Stromal cell of bone marrow (primary cell): ENCODE measurements around the gene WDR20.

ENCODE experiments used
- DNase-seq: peaks from one replicate; pipeline ENCODE4 v3.0.0-alpha.2; 2012; ENCODE audit warnings: low read depth

Gene WDR20

DNA sequence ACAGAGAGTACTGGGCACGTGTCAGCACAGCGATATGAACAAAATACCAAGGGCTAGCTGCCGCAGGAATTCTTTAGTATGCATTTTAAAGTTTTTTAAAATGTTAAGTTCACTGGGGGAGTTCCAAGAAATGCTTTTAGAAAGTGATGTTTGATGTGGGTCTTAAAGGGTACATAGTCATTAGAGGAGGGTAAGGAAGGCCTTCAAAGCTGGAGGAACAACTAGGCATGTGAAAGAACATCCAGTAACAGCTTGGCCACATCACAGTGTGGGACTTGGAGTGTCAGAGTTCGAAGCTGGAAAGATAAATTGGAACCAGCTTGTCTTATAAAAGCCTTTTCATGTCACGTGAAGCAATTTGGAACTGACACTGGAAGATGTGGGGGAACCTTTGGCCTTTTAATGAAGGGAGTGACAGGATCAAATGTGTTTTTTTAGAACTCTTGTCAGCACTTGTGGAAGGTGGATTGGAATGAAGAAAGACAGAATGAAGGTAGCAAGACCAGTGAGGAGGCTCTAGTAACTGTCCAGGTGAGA, 57.7 kb downstream of the WDR20 start:
- no peak for DNase-seq

GRCh38 chr14:102200690-102201352, 61.1 kb downstream of the WDR20 start:
- DNase-seq = no peak

DNA sequence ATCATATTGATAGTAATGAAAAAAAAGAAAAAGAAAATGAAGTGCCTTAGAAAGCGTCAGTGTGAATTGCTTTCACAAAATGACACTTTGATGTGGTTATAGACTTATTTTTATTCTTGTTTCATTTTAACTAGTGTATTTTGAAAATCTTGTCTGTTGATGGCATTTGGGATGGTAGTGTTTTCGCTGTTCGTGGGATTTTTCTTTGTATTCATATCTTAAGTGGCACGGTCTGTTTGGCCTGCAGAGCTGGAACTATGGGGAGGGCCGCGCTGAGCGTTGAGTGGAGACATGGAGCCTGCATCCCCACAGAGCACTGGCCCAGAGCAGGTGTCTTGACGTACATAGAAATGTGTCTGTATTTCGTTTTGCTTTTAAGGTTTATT, 61.6 kb downstream of the WDR20 start:
- DNase-seq = no peak

GRCh38 chr14:102201776-102202175, 62.1 kb downstream of the WDR20 start:
- DNase-seq = no peak

- no peak for DNase-seq
Observed at GRCh38 chr14:102202944-102203343, 63.2 kb downstream of the WDR20 start.

DNA sequence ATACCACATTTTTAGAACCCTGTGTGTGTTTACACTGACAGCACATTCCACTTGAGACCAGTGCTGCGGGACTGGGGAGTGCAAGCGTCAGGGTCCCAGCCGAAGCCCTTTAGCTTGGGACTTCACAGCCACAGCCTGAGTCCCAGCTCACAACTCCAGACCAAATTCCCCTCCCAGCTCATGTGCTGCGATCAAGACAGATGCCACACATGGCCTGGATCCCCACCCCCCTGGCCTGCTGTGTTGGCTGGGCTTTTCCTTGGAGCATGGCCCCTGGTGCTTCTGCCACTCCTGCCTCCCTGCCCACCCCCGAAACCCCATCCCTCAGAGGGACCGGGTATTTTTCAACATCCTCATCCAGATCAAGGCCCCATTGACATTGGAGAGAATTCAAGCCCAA, 63.7 kb downstream of the WDR20 start:
- no peak for DNase-seq

- DNase-seq = no peak
Observed at GRCh38 chr14:102205560-102205959, 65.9 kb downstream of the WDR20 start.

DNA sequence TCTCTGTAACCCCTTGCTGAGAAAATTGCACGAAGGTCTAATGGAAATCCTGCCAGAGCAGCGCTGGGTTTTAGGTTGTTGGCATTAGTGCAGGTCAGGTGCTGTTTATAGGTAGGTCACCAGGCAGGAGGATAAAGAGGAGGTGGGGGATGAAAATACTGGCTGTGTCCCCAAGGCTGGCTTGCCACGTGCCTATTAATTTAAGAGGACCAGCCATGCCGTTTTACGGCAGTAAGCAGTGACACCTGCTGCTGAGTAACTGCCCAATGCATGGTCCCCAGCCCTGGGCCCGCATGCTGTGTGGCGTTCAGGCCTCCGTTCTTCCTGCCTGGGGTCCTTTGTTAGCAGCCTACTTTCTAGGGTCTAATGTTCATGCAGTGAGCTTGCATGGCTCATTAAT, 67.2 kb downstream of the WDR20 start:
- DNase-seq = no peak

DNA sequence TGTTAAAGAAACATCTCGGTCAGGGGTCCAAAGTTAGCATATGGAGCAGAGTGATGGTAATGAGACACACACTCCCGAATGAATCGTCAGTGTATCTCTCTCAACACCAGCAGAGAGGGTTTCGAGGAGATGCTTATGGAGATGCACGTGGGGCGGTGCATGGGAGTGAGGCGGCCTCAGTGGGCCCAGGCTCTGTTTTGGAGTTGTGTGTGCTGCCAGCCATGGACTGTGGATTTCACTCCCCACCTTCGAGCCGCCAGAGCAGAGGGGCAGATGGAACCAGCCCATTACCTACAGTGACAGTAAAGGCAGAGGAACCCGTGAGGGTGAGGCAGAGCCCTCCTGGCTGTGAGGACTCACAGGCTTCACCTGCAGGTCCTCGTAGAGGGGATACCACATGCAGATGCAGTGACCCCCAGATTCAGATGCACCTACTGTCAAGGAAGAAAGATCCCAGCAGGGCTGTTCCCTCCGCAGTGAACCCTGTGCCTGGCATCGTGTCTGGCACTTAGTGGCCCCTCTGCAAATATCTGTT, 68.2 kb downstream of the WDR20 start:
- no peak for DNase-seq

DNA sequence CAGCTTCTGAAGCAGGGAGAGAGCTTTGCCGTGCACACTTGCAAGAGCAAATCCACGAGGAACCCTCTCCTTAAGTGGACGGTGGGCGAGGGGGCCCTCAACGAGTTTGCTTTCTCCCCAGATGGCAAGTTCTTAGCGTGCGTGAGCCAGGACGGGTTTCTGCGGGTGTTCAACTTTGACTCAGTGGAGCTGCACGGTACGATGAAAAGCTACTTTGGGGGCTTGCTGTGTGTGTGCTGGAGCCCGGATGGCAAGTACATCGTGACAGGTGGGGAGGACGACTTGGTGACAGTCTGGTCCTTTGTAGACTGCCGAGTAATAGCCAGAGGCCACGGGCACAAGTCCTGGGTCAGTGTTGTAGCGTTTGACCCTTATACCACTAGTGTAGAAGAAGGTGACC, 69.0 kb downstream of the WDR20 start:
- DNase-seq = no peak

DNA sequence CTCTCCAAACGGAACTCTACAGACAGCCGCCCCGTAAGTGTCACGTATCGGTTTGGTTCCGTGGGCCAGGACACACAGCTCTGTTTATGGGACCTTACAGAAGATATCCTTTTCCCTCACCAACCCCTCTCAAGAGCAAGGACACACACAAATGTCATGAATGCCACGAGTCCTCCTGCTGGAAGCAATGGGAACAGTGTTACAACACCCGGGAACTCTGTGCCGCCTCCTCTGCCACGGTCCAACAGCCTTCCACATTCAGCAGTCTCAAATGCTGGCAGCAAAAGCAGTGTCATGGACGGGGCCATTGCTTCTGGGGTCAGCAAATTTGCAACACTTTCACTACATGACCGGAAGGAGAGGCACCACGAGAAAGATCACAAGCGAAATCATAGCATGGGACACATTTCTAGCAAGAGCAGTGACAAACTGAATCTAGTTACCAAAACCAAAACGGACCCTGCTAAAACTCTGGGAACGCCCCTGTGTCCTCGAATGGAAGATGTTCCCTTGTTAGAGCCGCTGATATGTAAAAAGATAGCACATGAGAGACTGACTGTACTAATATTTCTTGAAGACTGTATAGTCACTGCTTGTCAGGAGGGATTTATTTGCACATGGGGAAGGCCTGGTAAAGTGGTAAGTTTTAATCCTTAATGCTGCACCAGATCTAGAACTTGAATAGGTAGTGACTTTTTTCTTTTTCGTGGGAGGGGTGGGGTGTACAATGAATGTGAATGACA, 69.7 kb downstream of the WDR20 start:
- DNase-seq = no peak

DNA sequence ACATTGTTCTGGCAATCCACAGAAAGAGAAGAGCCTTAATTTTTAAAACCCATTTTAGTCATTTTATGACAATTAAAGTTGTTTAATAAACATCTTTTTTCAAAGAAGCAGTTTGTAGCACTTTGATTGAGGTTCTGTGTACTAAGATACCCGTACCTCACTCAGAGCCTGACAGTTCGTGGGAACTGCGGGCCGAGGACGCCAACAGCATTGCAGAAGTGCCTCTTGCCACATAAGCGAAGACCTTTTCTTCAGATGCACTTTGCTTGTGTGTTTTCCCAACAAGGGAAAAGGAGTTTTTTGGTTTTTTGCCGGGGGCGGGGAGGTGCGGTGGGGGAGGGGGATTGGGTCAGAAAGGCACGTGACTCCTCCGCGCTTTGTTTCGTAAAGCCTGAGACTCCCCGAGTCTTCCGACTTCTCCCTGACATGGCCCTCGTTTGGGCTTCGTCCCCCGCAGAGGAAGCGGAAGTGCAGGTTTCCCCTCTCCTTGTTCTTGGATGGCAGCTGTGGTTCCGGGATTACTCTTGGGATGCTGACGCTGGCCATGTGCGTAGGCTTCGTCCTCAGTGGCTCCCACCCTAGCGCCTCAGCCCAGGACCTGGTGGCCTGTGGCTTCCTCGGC, 70.8 kb downstream of the WDR20 start:
- DNase-seq = no peak

GRCh38 chr14:102211240-102211639, 71.5 kb downstream of the WDR20 start:
- DNase-seq = no peak

DNA sequence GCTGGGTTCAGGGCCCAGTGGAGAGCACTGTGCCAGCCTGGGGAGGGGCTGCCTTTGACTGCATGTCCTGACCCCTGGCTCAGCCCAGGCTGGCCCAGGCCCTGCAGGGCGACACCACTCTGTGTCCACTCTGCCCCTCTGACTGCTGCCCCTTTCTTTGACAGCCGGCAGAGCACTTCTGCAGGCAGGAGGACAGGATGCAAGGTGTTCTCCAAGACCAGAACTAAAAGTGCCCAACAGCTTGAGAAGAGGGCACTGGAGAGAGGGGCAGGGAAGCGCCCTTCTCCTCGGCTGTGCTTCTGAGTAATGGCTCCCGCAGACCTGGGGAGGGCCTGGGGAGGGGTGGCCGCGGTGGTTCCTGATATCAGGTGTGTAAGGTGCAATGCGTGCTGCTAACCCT, 72.7 kb downstream of the WDR20 start:
- no peak for DNase-seq

DNA sequence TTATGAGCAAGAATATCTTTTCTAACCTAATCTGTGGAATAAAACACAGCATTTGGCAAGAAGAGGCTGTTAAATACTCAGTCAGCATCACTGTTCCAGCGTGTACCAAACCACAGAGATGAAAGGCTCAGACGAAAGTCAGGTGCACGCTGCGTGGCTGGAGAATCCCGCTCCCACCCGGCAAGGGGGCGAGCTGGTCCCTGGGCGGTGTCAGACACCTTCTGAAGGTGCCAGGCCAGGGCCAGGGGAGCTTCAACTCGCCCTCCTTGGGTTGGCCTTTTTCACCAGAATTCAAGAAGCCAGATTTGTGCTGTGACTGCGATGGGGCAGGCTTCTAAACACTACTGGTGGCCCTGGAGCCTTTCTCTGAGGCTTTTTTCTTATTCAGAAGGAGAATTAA, 73.1 kb downstream of the WDR20 start:
- DNase-seq = no peak

DNA sequence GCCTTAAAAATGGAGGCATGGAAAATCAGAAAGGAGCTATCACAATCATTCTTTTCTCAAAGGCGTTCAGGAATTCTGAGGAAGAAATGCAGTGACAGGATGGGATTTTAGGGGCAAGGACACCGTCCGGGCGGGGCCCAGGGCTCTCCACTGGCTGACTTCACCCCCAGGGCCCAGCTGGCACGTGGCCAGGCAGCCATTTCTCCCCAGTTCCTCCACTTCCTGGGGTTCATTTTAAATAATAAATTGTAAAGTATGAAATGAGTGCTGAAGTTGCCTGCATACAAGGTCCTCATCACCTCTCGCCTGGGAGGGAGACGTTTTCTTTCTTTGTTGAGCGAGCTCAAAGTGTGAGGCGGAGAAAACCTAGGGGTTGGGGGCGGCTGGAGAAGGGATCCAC, 73.8 kb downstream of the WDR20 start:
- DNase-seq = no peak

- no peak for DNase-seq
Observed at GRCh38 chr14:102213984-102214658, 74.4 kb downstream of the WDR20 start.

DNA sequence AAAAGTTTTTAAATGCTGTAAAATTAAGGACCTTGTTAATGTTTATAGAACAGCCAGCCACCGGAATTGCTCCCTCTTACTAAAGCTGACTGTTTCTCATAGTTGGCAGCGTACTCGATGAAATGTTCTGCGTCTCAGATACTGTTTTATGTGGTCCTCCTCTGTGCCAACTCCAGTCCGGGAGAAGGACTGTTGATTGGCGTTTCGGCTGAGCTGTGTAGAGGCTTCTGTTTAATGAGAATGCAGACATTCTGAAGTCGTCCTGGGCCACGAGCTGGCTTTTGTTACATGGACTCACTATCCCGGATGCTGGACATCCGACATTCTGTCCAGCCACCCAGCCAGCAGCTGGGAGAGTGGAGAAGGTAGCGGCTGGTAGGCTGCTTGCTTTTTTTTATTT, 75.4 kb downstream of the WDR20 start:
- DNase-seq = peak; percentile 78

DNA sequence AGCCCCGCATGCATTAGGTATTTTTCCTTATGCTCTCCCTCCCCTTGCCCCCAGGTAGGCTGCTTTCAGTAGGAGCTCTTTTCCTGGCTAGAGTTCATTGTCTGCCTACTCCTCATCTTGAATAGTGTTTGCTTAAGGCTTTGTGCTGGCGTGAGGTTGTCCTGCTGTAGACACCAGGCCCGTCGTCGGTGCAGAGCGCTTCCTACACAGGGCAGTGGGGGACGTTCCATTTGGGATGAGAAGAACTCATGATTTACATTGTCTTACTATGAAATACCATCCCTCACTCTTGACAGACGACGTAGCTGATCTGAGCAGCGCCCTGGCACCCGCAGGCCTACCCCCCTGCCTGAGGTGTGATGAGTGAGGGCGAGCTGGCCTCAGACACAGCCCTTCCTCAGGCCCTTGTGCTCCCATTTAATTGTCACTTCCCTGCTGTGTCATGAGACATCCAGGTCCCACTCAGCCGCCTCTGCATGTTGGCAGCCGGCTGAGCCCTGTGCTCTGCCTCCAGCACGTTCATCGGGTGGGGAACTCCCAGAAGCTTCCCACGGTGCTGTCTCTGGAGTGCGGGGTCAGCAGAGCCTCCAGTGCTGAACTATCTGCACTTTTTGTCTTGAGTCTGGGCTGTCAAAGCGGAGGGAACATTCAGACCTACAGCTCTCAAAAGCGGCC, 76.0 kb downstream of the WDR20 start:
- no peak for DNase-seq

- no peak for DNase-seq
Observed at GRCh38 chr14:102217399-102217798, 77.7 kb downstream of the WDR20 start.

- no peak for DNase-seq
Observed at GRCh38 chr14:102217987-102218421, 78.3 kb downstream of the WDR20 start.

DNA sequence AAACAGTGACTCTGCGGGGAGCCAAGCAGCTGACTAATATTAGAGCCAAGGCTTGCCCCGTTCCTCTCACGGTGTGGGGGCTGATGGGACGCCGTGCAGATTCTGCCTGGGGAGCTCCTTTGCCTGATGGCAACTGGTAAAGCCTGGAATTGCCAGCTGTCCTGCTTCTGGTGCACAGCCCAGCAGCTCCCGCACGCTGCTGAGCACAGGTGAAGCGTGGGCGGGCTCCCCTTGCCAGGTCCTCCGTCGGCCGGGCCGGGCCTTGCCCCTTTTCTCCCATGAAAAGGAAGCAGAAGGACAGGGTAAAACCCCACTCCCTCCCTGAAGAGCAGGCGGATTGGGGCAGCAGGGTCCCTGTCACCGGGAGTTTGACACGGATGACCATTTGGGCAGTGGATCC, 79.0 kb downstream of the WDR20 start:
- no peak for DNase-seq
